GM19463 (cell line): ENCODE measurements around the gene B4GALT6.

Source experiments
- ATAC-seq: cut with Tn5 transposase; IDR thresholded peaks from one replicate; pipeline ENCODE4 v1.9.1; 2021; ENCODE audit warnings: mild to moderate bottlenecking, moderate library complexity; ENCODE audit not compliant: unreplicated experiment

B4GALT6 gene

DNA sequence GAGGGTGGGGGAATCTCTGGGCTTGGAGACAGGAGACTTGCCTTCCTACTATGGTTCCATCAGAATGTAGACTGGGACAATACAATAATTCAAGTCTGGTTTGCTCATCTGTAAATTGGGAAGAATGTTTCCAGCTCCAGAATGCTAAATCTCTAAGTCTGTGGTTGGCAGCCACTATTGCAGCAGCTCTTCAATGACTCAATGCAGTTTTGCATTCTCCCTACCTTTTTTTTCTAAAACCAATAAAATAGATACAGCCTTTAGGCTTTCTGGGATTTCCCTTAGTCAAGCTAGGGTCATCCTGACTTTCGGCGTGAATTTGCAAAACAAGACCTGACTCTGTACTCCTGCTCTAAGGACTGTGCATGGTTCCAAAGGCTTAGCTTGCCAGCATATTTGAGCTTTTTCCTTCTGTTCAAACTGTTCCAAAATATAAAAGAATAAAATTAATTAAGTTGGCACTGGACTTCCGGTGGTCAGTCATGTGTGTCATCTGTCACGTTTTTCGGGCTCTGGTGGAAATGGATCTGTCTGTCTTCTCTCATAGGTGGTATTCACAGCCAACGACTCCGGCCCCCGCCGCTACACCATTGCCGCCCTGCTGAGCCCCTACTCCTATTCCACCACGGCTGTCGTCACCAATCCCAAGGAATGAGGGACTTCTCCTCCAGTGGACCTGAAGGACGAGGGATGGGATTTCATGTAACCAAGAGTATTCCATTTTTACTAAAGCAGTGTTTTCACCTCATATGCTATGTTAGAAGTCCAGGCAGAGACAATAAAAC lies 86.2 kb downstream of the B4GALT6 start:
- ATAC-seq = no peak

DNA sequence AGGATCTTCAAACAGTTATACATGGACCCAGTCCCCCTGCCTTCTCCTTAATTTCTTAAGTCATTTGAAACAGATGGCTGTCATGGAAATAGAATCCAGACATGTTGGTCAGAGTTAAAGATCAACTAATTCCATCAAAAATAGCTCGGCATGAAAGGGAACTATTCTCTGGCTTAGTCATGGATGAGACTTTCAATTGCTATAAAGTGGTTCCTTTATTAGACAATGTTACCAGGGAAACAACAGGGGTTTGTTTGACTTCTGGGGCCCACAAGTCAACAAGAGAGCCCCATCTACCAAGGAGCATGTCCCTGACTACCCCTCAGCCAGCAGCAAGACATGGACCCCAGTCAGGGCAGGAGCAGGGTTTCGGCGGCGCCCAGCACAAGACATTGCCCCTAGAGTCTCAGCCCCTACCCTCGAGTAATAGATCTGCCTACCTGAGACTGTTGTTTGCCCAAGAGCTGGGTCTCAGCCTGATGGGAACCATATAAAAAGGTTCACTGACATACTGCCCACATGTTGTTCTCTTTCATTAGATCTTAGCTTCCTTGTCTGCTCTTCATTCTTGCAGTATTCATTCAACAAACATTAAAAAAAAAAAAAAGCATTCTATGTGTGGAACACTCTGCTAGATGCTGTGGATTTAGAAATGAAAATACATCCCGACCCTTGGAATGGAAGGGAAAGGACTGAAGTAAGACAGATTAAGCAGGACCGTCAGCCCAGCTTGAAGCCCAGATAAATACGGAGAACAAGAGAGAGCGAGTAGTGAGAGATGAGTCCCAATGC lies 88.1 kb downstream of the B4GALT6 start:
- ATAC-seq = no peak

DNA sequence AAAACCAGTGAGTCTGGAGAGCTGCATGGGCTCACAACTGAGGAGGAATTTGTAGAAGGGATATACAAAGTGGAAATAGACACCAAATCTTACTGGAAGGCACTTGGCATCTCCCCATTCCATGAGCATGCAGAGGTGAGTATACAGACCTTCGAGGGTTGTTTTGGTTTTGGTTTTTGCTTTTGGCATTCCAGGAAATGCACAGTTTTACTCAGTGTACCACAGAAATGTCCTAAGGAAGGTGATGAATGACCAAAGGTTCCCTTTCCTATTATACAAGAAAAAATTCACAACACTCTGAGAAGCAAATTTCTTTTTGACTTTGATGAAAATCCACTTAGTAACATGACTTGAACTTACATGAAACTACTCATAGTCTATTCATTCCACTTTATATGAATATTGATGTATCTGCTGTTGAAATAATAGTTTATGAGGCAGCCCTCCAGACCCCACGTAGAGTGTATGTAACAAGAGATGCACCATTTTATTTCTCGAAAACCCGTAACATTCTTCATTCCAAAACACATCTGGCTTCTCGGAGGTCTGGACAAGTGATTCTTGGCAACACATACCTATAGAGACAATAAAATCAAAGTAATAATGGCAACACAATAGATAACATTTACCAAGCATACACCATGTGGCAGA lies 89.1 kb downstream of the B4GALT6 start:
- no peak for ATAC-seq

DNA sequence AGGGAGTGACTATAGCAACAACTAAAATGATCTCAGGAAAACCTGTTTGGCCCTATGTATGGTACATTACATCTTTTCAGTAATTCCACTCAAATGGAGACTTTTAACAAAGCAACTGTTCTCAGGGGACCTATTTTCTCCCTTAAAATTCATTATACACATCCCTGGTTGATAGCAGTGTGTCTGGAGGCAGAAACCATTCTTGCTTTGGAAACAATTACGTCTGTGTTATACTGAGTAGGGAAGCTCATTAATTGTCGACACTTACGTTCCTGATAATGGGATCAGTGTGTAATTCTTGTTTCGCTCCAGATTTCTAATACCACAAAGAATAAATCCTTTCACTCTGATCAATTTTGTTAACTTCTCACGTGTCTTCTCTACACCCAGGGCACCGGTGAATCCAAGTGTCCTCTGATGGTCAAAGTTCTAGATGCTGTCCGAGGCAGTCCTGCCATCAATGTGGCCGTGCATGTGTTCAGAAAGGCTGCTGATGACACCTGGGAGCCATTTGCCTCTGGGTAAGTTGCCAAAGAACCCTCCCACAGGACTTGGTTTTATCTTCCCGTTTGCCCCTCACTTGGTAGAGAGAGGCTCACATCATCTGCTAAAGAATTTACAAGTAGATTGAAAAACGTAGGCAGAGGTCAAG lies 91.7 kb downstream of the B4GALT6 start:
- no peak for ATAC-seq

DNA sequence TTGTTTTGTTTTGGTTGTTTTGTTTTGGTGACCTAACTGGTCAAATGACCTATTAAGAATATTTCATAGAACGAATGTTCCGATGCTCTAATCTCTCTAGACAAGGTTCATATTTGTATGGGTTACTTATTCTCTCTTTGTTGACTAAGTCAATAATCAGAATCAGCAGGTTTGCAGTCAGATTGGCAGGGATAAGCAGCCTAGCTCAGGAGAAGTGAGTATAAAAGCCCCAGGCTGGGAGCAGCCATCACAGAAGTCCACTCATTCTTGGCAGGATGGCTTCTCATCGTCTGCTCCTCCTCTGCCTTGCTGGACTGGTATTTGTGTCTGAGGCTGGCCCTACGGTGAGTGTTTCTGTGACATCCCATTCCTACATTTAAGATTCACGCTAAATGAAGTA lies 92.8 kb downstream of the B4GALT6 start, which contains the start of gene TTR:
TSS of gene TTR (plus strand) at position 250 of the 400 bp plus-strand sequence. CDS start at position 276, 26 bp downstream.
- ATAC-seq = no peak

DNA sequence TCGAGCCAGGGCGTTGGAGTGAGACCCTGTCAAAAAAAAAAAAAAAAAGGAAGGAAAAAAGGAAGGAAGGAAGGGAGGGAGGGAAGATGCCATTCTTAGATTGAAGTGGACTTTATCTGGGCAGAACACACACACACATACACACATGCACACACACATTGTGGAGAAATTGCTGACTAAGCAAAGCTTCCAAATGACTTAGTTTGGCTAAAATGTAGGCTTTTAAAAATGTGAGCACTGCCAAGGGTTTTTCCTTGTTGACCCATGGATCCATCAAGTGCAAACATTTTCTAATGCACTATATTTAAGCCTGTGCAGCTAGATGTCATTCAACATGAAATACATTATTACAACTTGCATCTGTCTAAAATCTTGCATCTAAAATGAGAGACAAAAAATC lies 93.3 kb downstream of the B4GALT6 start:
- no peak for ATAC-seq

DNA sequence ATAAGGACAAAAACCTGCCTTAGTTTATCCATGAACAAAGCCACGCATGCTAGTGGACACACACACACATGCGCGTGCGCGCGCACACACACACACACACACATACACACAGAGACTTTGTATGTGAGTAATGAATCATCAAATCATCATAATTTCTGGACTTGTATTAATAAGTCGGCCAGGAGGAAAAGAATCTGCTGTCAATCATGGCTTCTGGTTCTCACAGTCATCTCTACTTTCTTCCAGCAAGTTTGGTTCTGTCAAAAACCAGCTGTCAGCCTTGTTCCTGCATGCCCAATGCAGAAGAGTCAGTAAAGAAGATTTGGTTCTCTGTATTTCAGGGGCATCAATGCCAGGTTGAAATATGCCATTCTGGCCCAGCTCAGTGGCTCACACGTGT lies 93.8 kb downstream of the B4GALT6 start:
- ATAC-seq = no peak

DNA sequence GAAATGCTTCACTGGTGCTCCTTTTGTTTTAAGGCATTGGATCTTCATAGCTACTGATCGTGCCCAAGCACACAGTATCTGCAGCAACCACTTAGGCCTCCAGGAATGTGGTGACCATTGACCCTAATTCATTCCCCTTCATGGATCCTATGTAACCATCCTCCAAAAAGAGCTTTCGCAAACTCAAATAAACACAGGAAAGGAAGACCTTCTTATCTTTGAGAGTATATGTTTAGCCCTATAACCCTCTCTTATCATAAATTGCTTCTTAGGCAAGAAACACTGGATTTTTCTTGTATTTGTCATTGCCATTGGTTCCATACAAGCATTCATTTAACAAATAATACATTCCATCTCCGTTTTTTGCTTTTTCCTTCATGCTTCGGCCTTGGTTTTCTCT lies 96.9 kb downstream of the B4GALT6 start:
- no peak for ATAC-seq

DNA sequence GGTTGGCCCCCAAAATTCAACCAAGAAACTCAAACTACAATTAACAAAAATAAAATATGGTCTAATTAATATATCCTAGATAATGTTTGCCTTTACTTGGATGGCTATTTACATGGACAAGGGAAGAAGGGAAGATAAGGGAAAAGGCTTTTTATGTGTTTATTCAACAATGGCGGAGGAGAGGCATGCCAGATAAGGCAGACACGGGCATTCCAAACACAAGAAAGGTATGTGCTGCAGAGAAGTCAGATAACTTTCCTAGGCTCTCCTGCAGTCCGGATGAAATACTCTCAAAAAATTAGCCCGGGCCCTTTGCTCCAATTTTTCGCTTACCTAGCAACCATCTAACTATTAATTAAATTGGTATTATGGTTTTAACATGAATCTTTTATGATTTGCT lies 97.8 kb downstream of the B4GALT6 start:
- ATAC-seq = no peak

DNA sequence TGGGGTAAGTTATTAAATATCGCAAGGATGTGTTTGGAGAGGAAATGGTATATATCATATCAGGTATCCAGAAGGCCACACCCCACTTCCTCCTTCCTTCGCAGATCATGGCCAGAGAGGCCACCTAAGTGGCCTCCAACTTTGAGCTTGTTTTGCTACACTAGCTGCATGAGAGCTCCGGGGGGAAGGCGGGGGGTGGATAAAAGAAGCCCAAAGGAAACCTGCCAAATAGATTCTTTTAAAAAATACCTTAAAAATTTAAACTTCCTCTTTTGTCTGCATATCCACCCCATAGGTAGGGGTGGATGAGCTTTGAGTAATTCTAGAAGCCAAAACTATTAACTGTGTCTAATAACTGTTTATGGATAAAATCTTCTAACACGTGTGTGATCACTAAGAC lies 98.4 kb downstream of the B4GALT6 start:
- ATAC-seq = no peak

DNA sequence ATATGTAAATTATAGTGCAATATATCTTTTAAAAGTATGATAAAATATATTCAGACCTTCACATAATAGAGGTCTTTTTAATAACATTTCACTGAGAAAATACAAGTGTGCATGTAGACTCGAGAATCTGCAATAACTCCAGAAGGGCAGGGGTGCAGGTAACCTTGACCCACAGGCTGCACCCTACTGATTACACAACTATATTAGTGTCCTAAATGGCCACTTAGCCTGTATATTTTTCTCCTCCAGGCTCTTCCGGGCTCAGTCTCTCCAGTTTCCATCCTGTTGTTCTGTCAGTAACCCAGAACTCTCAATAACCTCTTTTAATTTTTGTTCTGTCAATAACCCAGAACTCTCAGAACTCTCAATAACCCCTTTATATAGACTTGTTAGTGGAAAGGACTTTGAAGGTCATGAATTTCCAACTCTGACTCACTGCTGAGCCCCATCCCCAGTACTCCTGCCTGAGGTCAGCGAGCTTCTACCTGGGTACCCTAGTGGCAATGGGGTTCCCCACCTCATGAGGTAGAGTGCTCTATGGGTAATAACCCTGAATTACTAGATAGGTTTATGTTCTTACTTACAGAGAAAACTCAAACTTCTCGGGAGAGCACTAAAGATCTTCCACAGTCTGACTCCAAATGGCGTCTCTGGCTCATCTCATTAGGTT lies 101.1 kb downstream of the B4GALT6 start:
- no peak for ATAC-seq

DNA sequence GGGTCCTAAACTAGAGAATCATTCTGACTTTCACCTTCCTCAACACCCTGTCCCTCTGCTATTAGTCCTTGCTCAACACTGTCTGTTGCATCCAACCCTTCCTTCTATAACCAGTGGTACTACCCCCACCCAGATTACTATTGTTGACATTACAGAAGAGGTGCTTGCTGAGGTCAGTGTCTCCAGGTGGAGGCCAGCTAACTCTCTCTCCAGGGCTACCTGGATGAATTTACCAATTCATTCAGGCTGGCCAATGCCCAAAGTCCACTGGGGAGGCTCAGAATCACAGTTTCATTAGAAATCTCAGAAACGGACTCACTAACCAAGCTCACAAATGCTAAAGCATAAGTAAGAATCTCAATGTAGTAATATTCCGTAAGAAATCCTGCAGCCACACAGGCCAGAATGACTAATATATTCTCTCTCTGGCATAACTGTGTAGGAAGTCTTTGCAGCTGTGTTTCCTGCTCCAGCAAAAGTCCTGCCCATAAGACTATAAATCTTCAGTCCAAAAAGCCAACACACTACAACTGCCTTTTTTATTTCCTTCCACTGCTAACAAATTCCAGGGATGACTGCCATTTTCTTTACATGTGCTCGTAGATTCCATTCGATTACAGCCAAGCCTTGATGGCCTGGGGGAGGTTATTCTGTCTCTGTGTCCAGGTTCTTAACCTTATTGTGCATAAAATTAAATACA lies 102.7 kb downstream of the B4GALT6 start:
- no peak for ATAC-seq

DNA sequence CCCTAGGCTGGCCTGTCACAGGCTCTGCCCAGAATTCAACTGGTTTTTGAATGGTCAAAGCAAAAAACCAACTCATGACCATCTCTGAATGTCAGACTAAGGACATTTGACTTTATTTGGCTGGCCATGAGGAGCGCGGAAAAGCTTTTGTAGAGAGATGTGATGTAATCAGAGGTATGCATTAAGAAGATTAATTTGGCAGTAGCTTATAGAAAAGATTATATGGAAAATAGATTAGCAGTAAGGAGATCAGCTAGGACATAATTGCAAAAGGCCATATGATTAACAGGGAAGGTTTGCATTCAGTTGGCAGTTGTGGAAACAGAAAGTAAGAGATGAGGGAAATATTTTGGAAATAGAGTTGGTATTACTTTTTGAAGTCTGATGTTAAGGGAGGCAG lies 105.0 kb downstream of the B4GALT6 start:
- ATAC-seq = no peak

DNA sequence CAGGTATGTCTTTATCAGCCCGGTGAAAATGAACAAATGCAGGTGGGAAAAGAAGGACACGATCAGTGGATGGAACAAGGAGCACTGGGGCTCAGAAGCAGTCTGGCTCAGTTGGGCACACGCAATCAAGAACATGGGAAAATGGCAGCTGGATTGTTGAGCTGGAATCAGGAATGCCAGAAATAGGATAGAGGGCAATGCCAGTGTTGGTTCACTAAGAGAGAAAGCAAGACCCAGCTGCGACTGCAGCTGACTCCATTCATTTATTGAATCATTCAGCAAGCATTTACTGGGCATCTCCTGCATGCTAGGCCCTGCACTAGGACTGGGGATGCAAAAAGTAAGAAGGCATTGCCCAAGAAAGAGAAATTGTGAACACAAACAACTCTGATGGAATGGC lies 106.3 kb downstream of the B4GALT6 start:
- ATAC-seq = no peak

DNA sequence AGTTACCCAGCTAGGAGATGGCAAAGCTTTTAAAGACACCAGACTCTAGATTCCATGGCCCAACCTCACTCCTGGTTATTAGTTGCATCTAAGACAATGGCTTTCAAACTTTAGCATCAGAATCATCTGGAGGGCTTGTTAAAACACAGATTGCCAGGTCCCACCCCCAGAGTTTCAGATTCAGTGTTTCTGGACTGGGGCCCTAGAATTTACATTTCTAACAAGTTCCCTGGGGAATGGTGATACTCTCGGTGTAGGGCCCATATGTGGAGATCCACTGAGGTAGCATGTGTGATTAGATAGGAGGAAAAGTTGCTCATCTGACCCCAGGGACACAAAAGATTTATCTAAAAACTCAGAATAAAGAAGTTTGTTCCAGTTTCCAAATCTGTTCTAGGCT lies 107.2 kb downstream of the B4GALT6 start:
- ATAC-seq = peak; percentile 46

DNA sequence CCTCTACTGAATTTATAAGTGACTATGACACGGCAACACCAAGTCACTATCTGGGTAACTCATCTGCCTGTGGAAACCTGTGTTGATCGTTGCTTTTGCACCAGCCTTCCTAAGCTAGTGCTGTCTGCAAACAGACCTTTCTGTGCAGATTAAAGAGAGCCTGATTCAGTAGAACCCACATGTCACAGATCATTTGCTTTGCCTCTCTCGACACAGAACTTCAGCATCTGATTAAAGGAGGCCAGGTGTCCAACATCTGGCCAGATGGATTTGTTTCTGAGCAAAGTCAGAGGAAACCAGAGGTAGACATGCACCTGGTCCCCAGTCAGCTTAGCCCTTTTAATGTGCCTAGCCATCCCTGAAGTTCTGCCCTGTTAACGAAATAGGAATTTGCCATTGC lies 107.7 kb downstream of the B4GALT6 start:
- ATAC-seq = peak; percentile 71

DNA sequence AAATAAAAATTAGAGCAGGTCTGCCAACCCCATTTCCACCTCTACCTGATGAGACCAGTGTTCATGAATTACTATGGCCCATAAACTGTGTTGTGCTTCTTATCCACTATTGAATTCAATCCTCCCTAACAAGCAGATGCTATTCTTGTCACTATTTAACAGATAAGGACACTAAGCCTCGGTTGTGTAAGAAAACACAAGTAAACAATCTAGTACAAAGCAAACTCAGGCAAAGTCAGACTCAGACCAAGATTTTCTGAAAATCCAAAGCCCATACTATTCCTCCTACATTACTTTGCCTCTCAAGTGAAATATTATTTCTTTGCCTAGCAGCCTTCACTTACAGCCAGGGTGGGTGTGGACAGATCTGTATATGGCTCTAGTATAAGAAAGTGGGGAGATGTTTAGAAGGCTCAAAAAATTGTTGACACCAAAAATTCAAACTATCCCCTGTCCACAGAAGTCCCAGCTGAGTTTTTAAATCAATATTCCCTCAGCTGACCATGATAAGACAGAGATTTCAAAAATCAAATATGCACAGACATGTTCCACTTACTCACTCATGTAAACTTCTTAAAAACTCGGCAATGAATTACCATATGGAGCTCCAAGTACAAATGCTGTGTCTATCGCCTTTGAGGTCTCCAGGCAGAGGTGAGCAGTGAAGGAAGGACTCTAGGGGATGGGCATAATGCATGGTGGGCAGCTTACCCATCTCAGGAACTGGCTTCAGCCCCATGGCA lies 108.7 kb downstream of the B4GALT6 start:
- no peak for ATAC-seq

DNA sequence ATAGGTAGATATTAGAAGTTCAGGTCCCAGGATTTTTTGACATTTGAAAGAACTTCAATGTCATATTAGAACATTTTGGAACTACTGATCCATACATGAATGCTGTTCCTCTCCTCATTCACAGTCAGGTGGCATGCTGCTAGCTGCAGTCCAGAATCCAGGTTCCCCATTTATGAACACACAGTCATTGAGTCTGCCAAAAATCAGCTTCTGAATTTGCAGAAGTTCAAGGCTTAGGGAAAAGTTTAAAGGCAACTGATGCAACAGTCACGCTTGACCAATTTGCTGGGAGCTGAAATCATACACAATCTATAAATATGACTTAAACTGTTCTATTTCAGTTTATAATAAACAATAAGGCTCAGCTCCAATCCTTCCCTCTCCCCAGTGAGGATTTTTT lies 110.0 kb downstream of the B4GALT6 start:
- no peak for ATAC-seq
